HG03135 (cell line): ENCODE results near the gene GNAS-AS1.
"Not testable (repeated sequence)": the region's sequence is repeated elsewhere in the genome, so short reads cannot be mapped to it uniquely, and the experiment has no call there.

Experiments used
- ATAC-seq: cut with Tn5 transposase; IDR thresholded peaks from one replicate; pipeline ENCODE4 v1.9.1; 2021; ENCODE audit warnings: mild to moderate bottlenecking, moderate library complexity; ENCODE audit not compliant: unreplicated experiment

The GNAS-AS1 gene

GRCh38 chr20:58837717-58838116 lies 13.0 kb downstream of the GNAS-AS1 start:
- no peak for ATAC-seq

DNA sequence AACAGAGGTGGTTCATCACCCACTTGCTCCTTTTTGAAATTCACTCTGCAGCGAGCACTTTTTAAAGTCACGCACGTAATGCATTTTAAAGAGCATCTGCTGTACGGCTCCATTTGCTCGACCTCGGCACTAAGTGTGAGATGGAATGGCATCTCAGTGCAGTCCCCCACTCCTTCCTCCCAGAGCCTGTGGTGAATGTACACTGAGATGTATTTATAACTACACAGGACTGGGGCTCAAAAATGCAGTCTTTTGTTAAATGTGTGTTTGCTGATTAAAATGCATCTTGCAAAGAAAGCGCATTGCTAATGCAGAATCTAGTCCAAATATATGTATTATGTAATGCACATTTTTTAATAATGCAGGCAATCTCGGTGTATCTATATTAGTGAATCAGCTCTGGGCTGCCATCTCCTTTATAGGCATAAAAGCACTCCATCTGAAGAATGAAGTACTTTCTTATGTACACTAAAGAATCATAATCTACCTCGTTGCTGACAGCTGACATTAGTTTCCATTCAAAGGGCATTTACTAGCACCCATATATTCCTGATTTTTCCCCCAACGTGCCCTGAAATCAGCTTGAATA lies 14.0 kb downstream of the GNAS-AS1 start:
- ATAC-seq = no peak

DNA sequence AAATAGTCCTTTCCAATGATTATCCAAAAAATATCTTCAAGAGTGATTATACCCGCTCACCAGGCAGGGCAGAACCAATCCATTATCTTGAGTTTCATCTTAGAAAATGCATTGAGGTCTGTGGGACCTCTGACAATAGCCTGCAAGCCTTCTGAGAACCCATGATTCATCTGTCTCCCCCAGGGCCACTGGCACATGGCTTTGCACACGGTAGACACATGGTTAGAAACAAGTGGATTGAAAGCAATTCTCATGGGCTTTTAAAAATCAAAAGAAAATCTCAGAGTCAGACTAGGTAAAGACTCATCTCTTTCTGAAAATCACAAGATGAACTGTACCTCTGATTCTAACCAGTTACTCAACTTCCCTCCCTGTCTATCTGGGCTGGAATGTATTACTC lies 15.5 kb downstream of the GNAS-AS1 start:
- ATAC-seq = no peak

DNA sequence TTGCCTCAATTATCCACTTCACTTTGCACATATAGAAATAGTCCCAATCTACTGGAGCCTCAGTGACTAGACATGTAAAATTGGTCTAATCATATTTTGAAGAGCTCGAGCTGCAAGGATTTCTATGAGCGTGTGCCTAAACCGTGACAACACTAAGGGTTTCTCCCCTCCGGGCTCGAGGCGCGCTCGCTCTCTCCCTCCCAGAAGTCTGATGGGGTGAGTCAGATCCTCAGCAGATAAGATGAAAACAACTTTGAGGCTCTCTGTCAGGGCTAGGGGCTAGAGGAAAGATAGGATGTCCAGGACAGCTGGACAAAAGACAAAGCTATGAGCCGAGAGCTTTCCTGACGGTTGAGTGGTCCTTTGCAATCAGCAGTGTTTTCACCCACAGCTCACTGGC lies 16.8 kb downstream of the GNAS-AS1 start:
- no peak for ATAC-seq

DNA sequence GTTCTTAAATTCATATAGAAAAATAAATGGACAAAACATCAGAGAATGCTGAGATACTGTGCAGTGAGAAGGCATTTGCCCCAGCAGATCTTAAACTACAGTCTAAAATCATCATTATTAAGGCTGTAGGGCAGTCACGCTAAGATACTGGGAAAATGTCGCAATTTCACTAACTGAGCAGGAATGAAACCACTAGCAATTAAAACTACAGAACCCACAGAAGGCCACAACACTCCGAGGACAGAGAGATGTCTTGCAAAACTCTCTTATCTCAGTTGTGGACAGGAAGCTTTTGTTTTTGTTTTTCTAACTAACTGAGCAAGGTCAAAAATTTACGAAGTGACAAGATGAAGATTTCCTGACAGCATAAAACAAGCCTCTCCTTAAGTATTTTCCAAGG lies 18.2 kb downstream of the GNAS-AS1 start:
- ATAC-seq = no peak

- ATAC-seq = no peak
These were observed 21.2 kb downstream of the GNAS-AS1 start for GRCh38 chr20:58829531-58829941.

DNA sequence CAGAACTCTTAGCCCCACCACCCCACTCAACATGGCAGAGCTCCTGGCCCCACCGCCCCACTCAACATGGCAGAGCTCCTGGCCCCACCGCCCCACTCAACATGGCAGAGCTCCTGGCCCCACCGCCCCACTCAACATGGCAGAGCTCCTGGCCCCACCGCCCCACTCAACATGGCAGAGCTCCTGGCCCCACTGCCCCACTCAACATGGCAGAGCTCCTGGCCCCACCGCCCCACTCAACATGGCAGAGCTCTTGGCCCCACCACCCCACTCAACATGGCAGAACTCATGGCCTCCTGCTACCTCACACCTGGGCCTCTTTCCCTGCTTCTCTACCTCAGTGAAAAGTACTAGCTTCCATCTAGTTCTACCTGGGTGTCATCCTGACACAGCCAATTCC lies 21.9 kb downstream of the GNAS-AS1 start:
- ATAC-seq = not testable (repeated sequence)

DNA sequence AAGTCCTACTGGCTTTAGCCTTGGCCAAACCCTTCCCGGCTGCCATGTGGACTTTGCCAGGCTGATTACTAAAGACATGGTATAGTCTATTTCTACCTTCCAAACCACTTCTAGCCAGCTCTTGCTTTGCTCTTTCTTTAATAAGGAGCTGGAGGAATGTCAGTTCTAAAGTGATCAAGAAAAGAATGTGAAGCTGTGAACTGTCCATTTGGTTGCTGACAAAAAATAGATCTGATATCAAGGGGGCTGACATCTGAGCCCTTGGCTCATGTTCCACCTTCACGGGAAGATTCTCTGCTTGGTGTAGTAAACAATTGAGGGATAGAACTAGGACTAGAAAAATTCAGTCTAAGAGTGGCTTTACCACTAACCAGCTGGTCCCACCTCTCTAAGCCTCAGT lies 22.6 kb downstream of the GNAS-AS1 start:
- ATAC-seq = no peak

GRCh38 chr20:58826271-58826670 lies 24.4 kb downstream of the GNAS-AS1 start:
- ATAC-seq = no peak

DNA sequence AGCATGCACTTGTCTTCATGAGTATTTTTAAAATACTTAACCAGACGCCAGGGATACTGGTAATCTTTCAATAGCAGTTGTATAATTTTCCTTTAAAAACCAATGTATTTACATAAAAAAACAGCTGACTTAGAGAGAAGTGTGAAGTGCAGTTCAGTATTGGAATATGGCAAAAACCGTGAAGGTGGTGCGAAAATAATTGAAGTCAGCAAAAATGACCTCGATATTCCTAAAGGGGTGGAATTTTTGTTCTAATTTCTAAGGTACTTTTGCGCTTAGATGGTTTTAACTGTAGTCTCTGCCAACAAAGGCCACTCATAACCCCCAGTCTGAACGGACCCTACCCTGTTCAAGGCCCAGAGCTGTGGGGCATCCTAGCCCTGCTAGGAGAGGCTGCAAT lies 25.3 kb downstream of the GNAS-AS1 start:
- ATAC-seq = no peak

- ATAC-seq = no peak
These were observed 25.9 kb downstream of the GNAS-AS1 start for GRCh38 chr20:58824843-58825242.

DNA sequence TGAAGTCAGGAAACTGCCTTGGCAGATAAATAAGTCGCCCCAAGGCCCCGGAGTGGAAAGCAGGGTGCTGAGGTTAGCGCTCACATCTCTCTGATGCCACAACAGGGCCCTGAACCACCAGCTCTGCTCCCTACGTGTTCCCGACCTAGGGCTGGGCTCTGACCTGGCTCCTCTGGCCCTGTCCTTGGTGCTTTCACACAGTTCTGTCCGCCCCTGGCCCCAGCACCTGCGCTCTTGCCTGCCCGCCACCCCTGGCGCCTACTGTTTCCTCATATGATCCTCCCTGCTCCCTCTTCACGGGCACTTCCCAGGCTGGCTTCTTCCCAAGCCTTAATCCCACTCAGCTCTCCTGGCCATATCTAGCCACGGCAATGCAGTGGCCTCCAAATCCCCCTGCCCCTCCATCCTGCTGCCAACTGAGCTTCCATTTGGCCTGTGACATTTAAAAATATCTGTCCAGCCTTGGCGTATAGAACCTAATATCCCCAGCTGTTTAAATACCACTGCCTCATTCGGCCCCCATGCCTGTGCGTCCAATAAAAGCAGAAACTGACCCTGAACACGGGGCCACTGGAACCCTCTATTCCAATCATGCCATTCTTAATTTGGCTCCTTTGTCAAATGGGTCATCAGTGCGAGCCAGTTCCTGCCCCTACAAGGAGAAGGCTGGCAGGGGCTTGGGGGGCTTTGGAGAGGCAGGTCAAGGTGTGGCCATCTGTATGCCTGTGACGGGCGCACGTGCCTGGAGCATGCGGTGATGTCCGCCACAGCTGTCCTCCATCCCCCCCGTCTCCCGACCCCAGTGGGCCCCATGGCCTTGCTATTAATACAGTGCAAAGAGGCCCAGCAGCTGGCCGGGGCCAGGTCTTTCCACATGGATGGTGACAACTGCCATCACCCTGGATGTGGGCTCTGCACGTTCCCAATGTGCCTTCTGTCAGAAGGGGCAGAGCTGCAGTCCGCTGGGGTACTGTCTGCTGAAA lies 27.7 kb downstream of the GNAS-AS1 start:
- no peak for ATAC-seq

GRCh38 chr20:58822149-58822548 lies 28.6 kb downstream of the GNAS-AS1 start:
- no peak for ATAC-seq

DNA sequence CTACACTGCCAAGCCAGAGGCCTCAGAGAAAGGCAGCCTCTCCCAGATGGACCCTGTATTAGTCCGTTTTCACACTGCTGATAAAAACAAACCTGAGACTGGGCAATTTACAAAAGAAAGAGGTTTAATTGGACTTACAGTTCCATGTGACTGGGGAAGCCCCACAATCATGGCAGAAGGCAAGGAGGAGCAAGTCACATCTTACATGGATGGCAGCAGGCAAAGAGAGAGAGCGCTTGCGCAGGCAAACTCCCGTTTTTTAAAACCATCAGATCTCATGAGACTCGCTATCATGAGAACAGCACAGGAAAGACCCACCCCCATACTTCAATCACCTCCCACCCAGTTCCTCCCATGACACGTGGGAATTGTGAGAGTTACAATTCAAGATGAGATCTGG lies 30.2 kb downstream of the GNAS-AS1 start:
- ATAC-seq = not testable (repeated sequence)

- no peak for ATAC-seq
These were observed 30.8 kb downstream of the GNAS-AS1 start for GRCh38 chr20:58819921-58820320.

GRCh38 chr20:58818586-58819285 lies 32.0 kb downstream of the GNAS-AS1 start:
- ATAC-seq = no peak

DNA sequence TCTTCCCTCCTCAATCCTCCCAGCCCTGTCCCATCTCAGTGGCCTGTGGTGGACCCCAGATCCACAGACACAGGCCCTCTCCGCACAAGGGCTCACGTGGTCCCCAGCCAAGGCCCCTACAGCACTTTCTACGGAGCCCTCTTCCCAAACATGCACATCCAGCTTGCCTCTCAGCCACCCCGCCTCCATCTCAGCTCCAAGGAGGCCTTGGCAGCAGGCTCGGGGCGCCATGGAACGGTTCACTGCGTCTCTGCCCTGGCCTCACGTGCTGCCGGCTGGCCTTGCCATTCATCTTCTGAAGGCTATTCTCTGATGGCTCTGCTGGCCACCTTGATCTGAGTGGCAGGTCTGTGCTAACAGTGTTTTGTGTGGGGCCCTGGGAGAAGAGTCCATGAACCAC lies 33.0 kb downstream of the GNAS-AS1 start:
- no peak for ATAC-seq

DNA sequence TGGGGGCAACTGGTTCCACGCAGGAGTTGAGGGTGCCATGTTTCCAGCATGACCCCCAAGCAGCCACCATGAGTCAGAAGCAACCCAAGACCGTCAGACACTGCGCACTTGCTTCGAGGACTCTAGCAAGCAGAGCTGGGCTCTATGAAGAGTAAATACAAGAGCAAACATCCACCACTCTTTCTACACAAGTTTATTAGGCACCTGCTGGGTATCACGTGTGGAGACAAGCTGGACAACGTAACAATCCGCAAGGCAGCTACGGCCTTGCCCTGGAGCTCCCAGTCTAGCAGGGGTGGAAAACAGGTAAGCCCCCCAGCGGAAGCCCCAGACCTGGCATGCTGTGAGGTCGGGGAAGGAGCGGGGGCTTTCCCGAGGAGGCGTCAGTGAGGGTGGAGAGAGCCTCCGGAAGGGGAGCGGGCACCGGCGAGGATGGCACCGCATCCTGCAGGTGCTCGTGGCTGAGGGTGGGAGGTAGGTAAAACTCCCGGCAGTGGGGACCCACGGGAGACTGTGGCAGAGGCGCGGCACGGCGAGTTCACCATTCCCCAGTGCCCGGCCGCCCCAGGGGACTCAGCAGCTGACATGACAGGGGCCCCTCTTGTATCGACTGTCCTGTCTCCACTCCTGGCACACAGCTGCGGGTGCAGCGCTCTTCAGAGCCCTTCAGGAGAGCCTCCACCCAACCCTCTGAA lies 33.6 kb downstream of the GNAS-AS1 start:
- no peak for ATAC-seq

DNA sequence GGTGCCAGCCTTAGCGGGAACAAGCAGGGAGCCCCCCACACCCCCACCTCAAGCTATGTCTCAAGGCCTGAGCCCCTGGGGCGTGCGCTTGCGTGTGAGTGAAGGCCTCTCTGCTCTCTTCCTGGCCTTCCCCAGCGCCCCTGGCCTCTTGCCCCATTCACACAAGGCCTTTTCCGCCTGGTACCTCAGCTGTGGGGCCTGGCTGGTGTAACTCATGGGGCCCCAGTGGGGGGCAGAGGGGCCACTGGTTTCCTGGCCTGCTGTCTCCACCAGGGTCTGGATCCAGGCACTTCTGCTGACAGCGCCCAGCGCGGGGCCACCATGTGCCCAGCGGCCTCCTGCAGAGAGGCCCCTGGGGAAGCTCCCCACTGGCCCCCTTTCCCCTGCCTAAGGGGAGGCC lies 34.7 kb downstream of the GNAS-AS1 start:
- ATAC-seq = no peak

DNA sequence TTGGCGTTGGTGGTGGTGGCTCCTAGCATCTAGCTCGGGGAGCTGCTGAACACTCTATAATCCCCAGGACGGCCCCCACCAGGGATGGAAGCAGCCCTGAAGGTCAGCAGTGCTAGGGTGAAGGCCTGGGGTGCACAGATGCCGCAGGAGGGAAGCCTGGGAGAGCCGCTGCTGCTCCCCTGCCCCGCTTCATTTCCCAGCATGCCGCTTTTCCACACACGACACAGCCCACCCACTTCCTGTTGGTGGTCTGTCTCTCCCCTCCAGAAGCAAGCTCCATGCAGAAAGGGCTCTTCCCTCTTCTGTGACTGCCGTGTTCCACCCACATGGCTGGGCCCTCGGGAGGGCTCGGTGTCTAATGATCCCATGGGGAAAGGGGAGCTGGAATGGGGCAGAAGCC lies 35.3 kb downstream of the GNAS-AS1 start:
- ATAC-seq = no peak

DNA sequence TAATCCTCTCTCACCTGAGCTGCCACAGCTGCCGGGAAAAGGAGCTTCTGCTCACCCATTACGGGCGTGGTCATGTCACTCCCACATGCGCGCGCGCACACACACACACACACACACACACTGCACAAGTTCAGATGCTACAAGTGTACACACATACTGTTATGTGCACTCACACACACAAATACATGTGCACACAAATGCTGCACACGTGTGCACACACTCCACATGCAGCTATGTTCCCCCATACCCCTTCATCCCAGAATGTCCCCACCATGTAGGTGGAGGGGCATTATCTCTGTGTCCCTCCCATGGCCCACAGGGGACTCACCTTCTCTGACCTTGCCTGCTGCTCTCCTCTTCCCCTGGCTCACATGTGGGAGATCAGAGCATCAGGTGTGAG lies 37.3 kb downstream of the GNAS-AS1 start:
- no peak for ATAC-seq
